ENCODE measurements around the gene SEC23B.

- no peak for TF ChIP-seq POLR2A (IDR thresholded peaks at IDR 0.05)
- TF ChIP-seq CTCF (IDR thresholded peaks at IDR 0.05), result no peak
Measured at GRCh38 chr20:18514127-18514526, 6.4 kb downstream of the SEC23B start.

All from body of pancreas (tissue), 4 donors.